ENCODE data around the gene CCBE1. TPM values are rescaled to one million over a fixed set of nuclear protein-coding genes. Genes with fewer than 3 reads are reported as not detected.

The CCBE1 gene
- total RNA-seq, 1 donor from 2014 or later: not detected

DNA sequence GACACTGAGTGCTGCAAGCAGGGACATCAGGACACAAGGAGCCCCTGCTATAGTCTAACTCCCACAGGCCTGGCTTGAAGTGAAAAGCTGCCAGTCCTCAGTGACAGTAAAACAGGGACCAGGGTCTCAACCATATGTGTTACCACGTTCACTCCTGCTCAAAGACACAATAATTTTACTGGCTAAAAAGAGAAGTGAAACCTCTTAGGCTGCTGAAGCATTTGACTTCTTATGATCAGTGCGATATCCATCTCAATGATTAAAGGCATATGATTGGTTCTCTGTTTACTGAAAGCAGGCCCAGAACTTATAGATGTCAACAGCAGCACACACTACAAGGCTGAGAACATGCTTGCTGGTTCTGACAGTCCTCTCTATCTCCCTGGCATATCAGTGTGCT is 208.3 kb downstream of the CCBE1 start:
- Mint-ChIP-seq H3K4me3 (no peak overlapping the region), H3K27me3 (no peaks in the 10 kb centered on the region), H3K27ac (no peak overlapping the region), H3K9me3 (no peaks in the 10 kb centered on the region), H3K4me1 (no peaks in the 10 kb centered on the region), H3K36me3 (ENCODE audit: low read depth) (no peaks in the 10 kb centered on the region)
- DNase-seq: no peak
- intact Hi-C loops (cut with micrococcal nuclease): no loop called here

DNA sequence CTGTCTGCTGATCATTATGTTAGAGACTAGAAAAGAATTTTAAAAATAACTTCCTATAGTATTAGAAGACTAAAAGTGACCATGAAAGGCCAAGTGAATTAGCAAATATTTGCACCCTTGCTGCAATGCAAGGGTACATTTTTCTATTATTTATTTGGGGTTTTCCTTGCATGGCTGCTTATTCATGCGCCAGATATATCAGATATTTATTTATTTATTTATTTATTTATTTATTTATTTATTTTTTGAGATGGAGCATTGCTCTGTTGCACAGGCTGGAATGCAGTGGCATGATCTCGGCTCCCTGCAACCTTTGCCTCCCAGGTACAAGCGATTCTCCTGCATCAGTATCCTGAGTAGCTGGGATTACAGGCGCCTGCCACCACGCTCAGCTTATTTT is 211.8 kb downstream of the CCBE1 start:
- DNase-seq: no peak
- peaks cover 2% of the 10 kb centered on the region for H3K4me1 Mint-ChIP-seq
- H3K36me3 Mint-ChIP-seq (ENCODE audit: low read depth): no peaks in the 10 kb centered on the region
- no peak overlapping the region for H3K4me3 Mint-ChIP-seq
- H3K9me3 Mint-ChIP-seq: no peaks in the 10 kb centered on the region
- H3K27me3 Mint-ChIP-seq: peaks cover 8% of the 10 kb centered on the region
- intact Hi-C loops (cut with micrococcal nuclease): no loop called here
- H3K27ac Mint-ChIP-seq: no peak overlapping the region

DNA sequence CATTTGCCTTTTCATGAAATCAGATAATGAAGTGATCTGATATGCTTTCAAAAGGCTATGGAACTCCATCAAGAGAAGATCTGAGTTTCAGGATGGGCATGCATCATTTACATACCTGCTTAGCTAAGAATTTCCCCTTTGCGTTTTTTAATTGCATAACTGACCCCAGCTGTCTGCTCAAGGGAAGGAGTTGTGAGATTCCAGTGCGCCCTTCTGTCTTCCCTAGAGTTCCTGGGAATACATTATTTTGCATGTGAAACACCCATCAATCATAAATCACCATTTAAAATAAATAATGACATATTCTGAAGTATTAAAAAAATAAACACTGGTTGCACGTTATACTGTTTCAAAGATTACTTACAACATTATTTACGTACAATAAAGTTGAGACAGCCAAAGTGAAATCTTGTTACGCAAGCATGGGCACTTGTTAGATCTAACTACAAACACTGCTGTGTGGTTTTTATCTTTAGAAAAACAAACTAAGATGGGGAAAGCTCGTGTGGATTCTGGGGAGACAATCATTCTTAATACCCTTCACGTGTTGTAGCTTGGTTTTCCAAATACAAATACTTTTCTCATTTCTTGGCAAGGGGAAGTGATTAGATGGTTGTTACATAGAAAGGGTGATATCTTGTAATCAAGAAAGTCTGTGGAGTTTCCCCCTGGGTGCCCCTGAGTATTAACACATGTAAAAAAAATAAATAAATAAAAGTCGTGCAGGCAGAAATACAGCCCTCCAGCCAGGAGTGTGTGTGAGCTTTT is 212.5 kb downstream of the CCBE1 start:
- Mint-ChIP-seq H3K4me1 (peaks cover 2% of the 10 kb centered on the region), H3K27ac (no peak overlapping the region), H3K9me3 (no peaks in the 10 kb centered on the region), H3K36me3 (ENCODE audit: low read depth) (no peaks in the 10 kb centered on the region), H3K4me3 (no peak overlapping the region), H3K27me3 (peaks cover 9% of the 10 kb centered on the region)
- intact Hi-C loops (cut with micrococcal nuclease): no loop called here
- no peak for DNase-seq

DNA sequence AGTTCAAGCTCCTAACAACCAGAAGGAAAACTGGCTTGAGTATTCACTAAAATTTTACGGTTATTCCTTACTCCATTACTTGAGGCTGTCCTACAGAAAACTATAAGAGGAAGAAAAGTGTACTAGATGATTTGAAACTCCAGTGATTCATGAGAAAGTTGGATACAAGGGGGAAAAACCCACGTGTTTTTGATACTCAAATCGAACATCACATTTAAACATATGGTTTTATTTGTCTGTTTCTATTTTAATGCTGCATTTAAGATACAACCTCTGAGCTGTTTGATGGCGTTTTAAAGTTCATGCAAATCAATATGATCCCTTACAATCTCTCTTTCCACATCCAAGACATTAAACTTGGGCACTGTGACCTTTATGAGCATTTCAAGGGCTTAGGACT is 213.1 kb downstream of the CCBE1 start:
- Mint-ChIP-seq H3K36me3 (ENCODE audit: low read depth) (no peaks in the 10 kb centered on the region), H3K27me3 (peaks cover 13% of the 10 kb centered on the region), H3K4me1 (peaks cover 2% of the 10 kb centered on the region), H3K9me3 (no peaks in the 10 kb centered on the region), H3K27ac (no peak overlapping the region), H3K4me3 (no peak overlapping the region)
- intact Hi-C loops (cut with micrococcal nuclease): no loop called here
- DNase-seq: no peak

DNA sequence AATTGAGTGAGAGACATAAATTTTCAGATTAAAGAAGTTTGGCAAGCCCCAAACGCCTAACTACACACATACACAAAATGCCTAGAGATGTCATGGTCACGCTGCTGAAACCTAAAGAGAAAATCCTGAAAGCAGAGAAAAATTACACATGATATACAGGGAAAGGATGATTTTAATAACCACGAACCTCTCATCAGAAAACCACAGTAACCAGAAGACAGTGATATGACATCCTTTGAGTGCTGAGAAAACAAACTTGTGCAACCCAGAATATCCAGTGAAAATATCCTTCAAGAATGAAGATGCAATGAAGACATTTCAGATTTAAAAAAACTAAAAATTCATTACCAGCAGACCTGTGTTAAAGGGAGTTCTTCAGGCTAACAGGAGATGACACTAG is 215.8 kb downstream of the CCBE1 start:
- Mint-ChIP-seq H3K4me3 (no peak overlapping the region), H3K4me1 (peaks cover 2% of the 10 kb centered on the region), H3K27ac (no peak overlapping the region), H3K27me3 (peaks cover 16% of the 10 kb centered on the region), H3K36me3 (ENCODE audit: low read depth) (no peaks in the 10 kb centered on the region), H3K9me3 (no peaks in the 10 kb centered on the region)
- no peak for DNase-seq
- intact Hi-C loops (cut with micrococcal nuclease): no loop called here

DNA sequence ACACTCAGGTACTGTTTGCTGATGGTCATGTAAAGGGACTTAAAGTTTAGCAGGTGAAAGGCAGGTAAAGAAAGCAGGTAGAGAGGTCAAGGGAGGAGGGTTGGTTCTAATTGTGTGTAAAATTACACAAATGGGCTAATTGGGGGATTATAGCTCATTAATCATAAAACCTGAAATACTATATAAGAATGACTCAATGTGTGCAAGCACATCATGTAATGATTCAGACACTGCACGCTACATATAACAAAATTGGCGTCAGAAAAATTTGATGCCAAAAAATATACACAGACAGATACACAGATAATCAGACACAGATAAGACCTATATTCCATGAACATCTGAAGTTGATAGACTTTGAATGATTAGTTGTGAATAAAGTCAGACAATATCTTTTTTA is 217.4 kb downstream of the CCBE1 start:
- intact Hi-C loops (cut with micrococcal nuclease): no loop called here
- peaks cover 2% of the 10 kb centered on the region for H3K4me1 Mint-ChIP-seq
- DNase-seq: no peak
- H3K27ac Mint-ChIP-seq: no peak overlapping the region
- H3K27me3 Mint-ChIP-seq: peaks cover 17% of the 10 kb centered on the region
- no peak overlapping the region for H3K4me3 Mint-ChIP-seq
- H3K9me3 Mint-ChIP-seq: no peaks in the 10 kb centered on the region
- H3K36me3 Mint-ChIP-seq (ENCODE audit: low read depth): no peaks in the 10 kb centered on the region

DNA sequence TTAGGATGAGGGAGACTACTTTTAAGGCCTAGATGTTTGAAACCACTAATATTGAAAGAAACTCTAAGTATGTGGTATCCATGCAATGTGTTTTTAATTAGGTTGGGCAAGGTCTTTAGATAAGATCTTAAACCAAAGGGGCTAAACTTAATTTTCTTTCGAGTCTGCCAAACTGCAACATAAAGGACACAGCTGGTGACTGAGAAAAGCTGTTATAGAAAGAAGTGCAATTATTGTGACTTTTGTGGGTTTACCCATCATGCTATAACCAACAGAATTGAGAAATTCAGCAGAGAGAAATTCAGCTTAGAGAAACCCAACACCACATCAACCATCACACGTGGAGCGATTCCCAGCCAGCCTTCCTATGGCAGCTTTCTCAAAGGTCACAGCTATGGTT is 218.6 kb downstream of the CCBE1 start:
- Mint-ChIP-seq H3K27ac (no peak overlapping the region), H3K4me3 (no peak overlapping the region), H3K4me1 (peaks cover 2% of the 10 kb centered on the region)

DNA sequence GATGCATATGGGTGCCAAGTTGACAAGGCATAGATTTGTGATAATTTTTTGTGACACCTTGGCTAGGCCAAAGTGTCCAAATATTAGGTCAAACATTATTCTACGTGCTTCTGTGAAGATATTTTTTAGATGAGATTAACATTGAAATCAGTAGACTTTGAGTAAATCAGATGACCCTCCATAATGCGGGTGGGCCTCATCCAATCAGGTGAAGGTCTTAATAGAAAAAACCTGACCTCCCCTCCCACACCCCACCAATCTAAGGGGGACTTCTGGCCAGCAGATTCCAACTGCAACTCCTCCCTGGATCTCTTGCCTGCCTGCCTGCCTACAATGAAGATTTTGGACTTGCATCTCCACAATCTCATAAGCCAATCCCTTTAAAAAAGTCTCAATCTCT is 219.4 kb downstream of the CCBE1 start:
- DNase-seq: no peak
- no peak overlapping the region for H3K4me3 Mint-ChIP-seq
- no peak overlapping the region for H3K27ac Mint-ChIP-seq
- peaks cover 17% of the 10 kb centered on the region for H3K27me3 Mint-ChIP-seq
- intact Hi-C loops (cut with micrococcal nuclease): no loop called here
- peaks cover 5% of the 10 kb centered on the region for H3K9me3 Mint-ChIP-seq
- H3K36me3 Mint-ChIP-seq (ENCODE audit: low read depth): no peaks in the 10 kb centered on the region
- peaks cover 2% of the 10 kb centered on the region for H3K4me1 Mint-ChIP-seq

More for the DNA sequence above, 218.6 kb downstream of the CCBE1 start:
- intact Hi-C loops (cut with micrococcal nuclease): no loop called here
- DNase-seq: no peak
- Mint-ChIP-seq H3K9me3 (peaks cover 5% of the 10 kb centered on the region), H3K36me3 (ENCODE audit: low read depth) (no peaks in the 10 kb centered on the region), H3K27me3 (peaks cover 17% of the 10 kb centered on the region)

DNA sequence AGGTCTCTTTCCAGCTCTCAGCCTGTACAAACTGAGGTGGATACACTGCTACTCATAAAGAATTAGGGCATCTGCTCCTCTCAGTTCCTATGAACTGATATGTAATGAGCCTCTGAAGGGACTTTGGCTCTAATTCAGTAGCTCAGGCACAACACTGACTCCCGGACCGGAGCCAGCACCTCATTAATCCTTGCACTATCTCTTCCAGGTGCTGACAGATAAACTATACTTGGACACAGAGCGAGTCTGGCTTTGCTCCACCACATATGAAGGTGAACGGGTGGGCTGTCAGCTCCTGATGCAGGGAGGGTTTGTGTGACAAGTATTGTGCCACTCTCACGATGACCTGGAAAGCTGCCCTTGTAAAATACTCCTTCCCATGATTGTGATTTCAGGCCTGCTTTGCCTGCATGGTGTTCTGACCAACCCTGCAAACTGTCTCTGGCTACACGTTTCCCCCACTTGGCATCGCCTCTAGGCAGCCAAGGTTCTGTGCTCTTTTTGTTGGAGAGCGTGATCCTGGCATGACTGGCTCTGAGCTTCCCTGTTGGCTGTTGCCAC is 226.6 kb downstream of the CCBE1 start:
- no peak for DNase-seq
- Mint-ChIP-seq H3K27me3 (peaks cover 1% of the 10 kb centered on the region), H3K4me3 (no peak overlapping the region), H3K27ac (no peak overlapping the region), H3K36me3 (ENCODE audit: low read depth) (no peaks in the 10 kb centered on the region), H3K4me1 (no peaks in the 10 kb centered on the region), H3K9me3 (peaks cover 5% of the 10 kb centered on the region)
- intact Hi-C loops (cut with micrococcal nuclease): no loop called here

DNA sequence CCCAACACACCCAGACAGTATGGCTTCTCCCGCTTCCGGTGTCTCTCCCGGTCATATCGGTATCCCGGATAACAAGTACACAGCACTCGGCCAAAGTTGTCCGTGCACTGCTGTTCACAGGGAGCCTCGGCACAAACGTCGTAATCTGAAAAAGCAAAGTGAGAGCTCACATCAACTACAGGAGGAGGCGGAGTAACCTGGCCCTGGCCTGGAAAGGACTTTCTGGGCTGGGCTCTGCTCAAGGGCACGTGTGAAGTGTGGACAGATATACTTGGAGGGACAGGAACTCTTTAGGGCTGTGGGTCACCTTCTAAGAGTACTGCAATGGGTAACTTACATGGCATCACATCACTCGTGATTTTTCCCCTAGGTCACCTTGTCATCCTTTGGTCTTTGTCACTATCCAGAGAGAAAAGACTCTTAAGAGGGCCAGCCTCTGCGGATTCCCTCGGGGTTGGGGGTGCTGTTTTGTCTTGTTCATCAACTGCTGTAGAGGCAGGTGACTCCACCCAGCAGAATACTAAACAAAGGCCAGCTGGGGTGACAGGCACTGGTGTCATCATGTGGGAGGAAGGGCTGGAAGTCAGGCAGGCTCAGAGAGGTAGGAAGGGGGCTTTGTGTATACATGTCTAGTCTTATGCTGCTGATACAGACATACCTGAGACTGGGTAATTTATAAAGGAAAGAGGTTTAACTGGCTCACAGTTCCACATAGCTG is 227.6 kb downstream of the CCBE1 start:
- intact Hi-C loops (cut with micrococcal nuclease): no loop called here
- Mint-ChIP-seq H3K4me1 (no peaks in the 10 kb centered on the region), H3K27ac (no peak overlapping the region), H3K27me3 (peaks cover 1% of the 10 kb centered on the region), H3K36me3 (ENCODE audit: low read depth) (no peaks in the 10 kb centered on the region), H3K9me3 (peaks cover 5% of the 10 kb centered on the region), H3K4me3 (no peak overlapping the region)
- DNase-seq: no peak

DNA sequence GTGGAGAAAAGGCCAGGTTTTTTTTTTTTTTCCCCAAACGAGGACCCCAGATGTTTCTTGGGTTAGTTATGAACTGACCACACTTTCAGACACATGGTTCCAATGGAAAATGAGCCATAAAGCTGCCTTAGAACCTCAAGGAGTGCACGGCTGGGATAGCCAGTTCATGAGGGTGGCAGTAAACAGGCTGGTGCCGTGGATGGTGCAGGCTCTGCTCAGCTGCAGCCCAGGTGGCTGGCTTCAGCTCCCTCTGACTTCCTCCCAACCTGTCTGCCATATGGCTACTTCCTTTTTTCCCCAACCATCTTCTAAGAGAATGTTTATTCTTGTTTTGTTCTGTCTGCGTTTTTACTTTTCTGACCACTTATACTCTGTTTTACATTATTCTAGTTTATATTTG is 228.4 kb downstream of the CCBE1 start:
- H3K36me3 Mint-ChIP-seq (ENCODE audit: low read depth): no peaks in the 10 kb centered on the region
- H3K9me3 Mint-ChIP-seq: peaks cover 2% of the 10 kb centered on the region
- peaks cover 1% of the 10 kb centered on the region for H3K27me3 Mint-ChIP-seq
- no peak for DNase-seq
- no peaks in the 10 kb centered on the region for H3K4me1 Mint-ChIP-seq
- intact Hi-C loops (cut with micrococcal nuclease): no loop called here
- H3K27ac Mint-ChIP-seq: no peak overlapping the region
- H3K4me3 Mint-ChIP-seq: no peak overlapping the region

DNA sequence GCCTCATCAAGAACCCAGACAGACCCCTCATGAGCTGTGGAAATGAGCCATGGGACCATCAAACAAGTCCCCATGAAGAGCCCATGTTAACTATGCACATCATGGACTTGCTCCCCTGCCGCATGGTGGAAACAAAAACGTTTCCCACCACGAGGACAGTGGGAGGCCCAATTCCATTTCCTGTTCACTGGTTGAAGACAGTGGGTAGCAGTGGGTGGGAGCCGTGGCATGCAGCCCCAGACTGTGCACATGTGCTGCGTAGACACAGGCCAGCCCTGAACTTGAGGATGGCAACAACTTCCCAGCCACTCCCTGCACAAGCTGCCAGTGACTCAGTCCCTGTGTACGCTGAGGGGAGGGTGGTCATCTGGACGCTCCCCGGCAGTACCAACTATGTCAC is 229.7 kb downstream of the CCBE1 start:
- Mint-ChIP-seq H3K36me3 (ENCODE audit: low read depth) (no peaks in the 10 kb centered on the region), H3K27ac (no peak overlapping the region), H3K4me1 (no peaks in the 10 kb centered on the region), H3K27me3 (peaks cover 1% of the 10 kb centered on the region), H3K4me3 (no peak overlapping the region), H3K9me3 (no peaks in the 10 kb centered on the region)
- intact Hi-C loops (cut with micrococcal nuclease): no loop called here
- DNase-seq: no peak

DNA sequence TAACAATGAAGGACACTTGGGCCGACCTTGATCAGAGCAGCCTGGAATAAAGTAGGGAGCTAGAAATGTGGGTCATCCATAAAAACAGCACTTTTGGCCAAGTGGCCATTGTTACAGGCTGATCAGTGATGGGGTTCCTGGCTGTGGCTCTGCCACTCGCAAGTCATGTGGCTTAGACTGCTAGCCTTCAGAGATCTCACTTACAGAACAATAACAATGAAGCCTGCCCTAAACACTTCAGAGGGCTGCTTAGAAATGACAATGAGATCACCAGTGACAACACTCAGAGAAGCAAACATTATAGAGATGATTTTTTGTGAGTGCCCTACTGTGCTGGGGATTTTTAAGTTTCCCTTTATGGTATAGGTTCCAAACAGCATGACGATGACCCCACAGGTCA is 230.2 kb downstream of the CCBE1 start:
- intact Hi-C loops (cut with micrococcal nuclease): no loop called here
- Mint-ChIP-seq H3K36me3 (ENCODE audit: low read depth) (no peaks in the 10 kb centered on the region), H3K9me3 (no peaks in the 10 kb centered on the region), H3K4me1 (no peaks in the 10 kb centered on the region), H3K27ac (no peak overlapping the region), H3K4me3 (no peak overlapping the region), H3K27me3 (peaks cover 1% of the 10 kb centered on the region)
- DNase-seq: no peak

DNA sequence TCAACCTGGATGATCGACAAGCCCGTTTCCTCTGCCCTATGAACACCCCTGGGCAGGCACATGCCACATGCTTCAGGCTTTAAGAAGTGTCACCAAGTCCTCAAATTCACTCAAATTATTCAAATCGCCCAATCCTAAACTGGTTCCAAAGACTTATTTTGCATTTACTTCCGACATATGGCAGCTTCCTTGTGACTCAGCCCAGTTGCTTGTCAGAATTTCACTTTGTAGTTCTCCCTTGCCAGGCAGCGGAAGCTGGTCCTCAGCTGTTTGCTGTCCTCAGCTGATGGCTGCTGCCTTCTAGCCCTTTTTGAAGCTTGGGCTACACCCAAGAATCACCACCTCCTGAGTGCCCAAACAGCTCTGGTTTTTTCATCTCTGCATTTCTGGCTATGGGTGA is 232.7 kb downstream of the CCBE1 start:
- DNase-seq: no peak
- intact Hi-C loops (cut with micrococcal nuclease): no loop called here
- peaks cover 1% of the 10 kb centered on the region for H3K27me3 Mint-ChIP-seq

More for the DNA sequence above, 232.7 kb downstream of the CCBE1 start:
- Mint-ChIP-seq H3K36me3 (ENCODE audit: low read depth) (no peaks in the 10 kb centered on the region), H3K9me3 (no peaks in the 10 kb centered on the region), H3K4me1 (no peaks in the 10 kb centered on the region), H3K27ac (no peak overlapping the region), H3K4me3 (no peak overlapping the region)

All from activated CD4-positive, alpha-beta T cell treated with anti-CD3 and anti-CD28 coated beads, Interleukin-2, amount 10 ng/mL, durations not matched to agents 24 days and 14 days (primary cell).